HepG2 (cell line): ENCODE results near the gene PARN. TPM values are rescaled to one million over a fixed set of nuclear protein-coding genes. Genes with fewer than 3 reads are reported as not detected.

Source experiments
- DMAP1 ChIP-seq: IDR thresholded peaks from 2 replicates; pipeline ENCODE4 v1.6.1; 2016
- NFE2L2 ChIP-seq: fragments of 150-350 bp; IDR thresholded peaks from 2 replicates; pipeline ENCODE4 v1.6.1; 2014; ENCODE audit warnings: low read length
- NR1H2 ChIP-seq: sonication (generic); formaldehyde crosslinking; IDR thresholded peaks from 2 replicates; pipeline ENCODE4 v1.8.1; 2022; ENCODE audit warnings: low read depth, missing genetic modification reagents, borderline replicate concordance
- SMAD9 ChIP-seq: sonication (generic); formaldehyde crosslinking; IDR thresholded peaks from 2 replicates; pipeline ENCODE4 v1.5.1; 2020; ENCODE audit warnings: mild to moderate bottlenecking, missing genetic modification reagents
- SP2 ChIP-seq: sonication (generic); formaldehyde crosslinking; IDR thresholded peaks from 2 replicates; pipeline ENCODE4 v1.5.1; 2020; ENCODE audit warnings: mild to moderate bottlenecking, missing genetic modification reagents
- ZBTB38 ChIP-seq: sonication (generic); formaldehyde crosslinking; IDR thresholded peaks from 2 replicates; pipeline ENCODE4 v1.5.1; 2020; ENCODE audit warnings: mild to moderate bottlenecking, missing genetic modification reagents
- ZFYVE20 ChIP-seq: sonication (generic); formaldehyde crosslinking; IDR thresholded peaks from 2 replicates; pipeline ENCODE4 v1.8.0; 2023; ENCODE audit warnings: low read depth, mild to moderate bottlenecking, moderate library complexity, missing genetic modification reagents, borderline replicate concordance
- ZNF160 ChIP-seq: sonication (generic); formaldehyde crosslinking; IDR thresholded peaks from 2 replicates; pipeline ENCODE4 v1.8.0; 2022; ENCODE audit warnings: mild to moderate bottlenecking, inconsistent platforms, missing genetic modification reagents
- ZNF30 ChIP-seq: sonication (generic); formaldehyde crosslinking; IDR thresholded peaks from 2 replicates; pipeline ENCODE4 v1.5.0; 2020; ENCODE audit warnings: mild to moderate bottlenecking, missing genetic modification reagents
- ZNF33A ChIP-seq: sonication (generic); formaldehyde crosslinking; IDR thresholded peaks from 2 replicates; pipeline ENCODE4 v1.5.1; 2020; ENCODE audit warnings: missing genetic modification reagents, mild to moderate bottlenecking, moderate library complexity, borderline replicate concordance
- ZNF567 ChIP-seq: sonication (generic); formaldehyde crosslinking; IDR thresholded peaks from 2 replicates; pipeline ENCODE4 v1.8.1; 2023; ENCODE audit warnings: mild to moderate bottlenecking, missing genetic modification reagents, borderline replicate concordance
- ZNF619 ChIP-seq: sonication (generic); formaldehyde crosslinking; IDR thresholded peaks from 2 replicates; pipeline ENCODE4 v1.4.0; 2020; ENCODE audit warnings: mild to moderate bottlenecking, missing genetic modification reagents
- ZNF883 ChIP-seq: sonication (generic); formaldehyde crosslinking; IDR thresholded peaks from 2 replicates; pipeline ENCODE4 v1.5.1; 2020; ENCODE audit warnings: mild to moderate bottlenecking, missing genetic modification reagents; ENCODE audit errors: not compliant biosample characterization
- ZSCAN9 ChIP-seq: IDR thresholded peaks from 2 replicates; pipeline ENCODE4 v1.6.1; 2016; ENCODE audit warnings: borderline replicate concordance
- polyA plus RNA-seq, 8 experiments: library from polyadenylated mRNA; depleted of rRNA in 3 of 8; stranded (reverse) in 7 of 8; unstranded in 1 of 8; fragments of >200 nt; fragmentation: Illumina TruSeq in 4 of 8; extraction: Trizol in 4 of 8; gene quantifications; 2 replicates each; pipeline versions ENCODE4 v1.2.1 to v1.2.3, GENCODE V29; 2011 to 2016; ENCODE audit warnings: low read depth in 4 of 8, missing spikeins in 1 of 8, mixed read lengths in 1 of 8; ENCODE audit not compliant: insufficient read depth in 1 of 8
- total RNA-seq, 5 experiments: library from RNA; depleted of rRNA; stranded (reverse); fragments of >200 nt; fragmentation: Illumina TruSeq; extraction: Trizol; gene quantifications; 2 replicates each; pipeline ENCODE4 v1.2.3, GENCODE V29; 2016; ENCODE audit warnings: low read depth in 1 of 5
- TF ChIP-seq, protein P1 (sequence below): sonication (generic); formaldehyde crosslinking; IDR thresholded peaks from 2 replicates; pipeline ENCODE4 v1.4.0; 2020; ENCODE audit warnings: mild to moderate bottlenecking, missing genetic modification reagents
- TF ChIP-seq, protein P2 (sequence below): sonication (generic); formaldehyde crosslinking; IDR thresholded peaks from 2 replicates; pipeline ENCODE4 v1.5.1; 2020; ENCODE audit warnings: mild to moderate bottlenecking, missing genetic modification reagents, moderate library complexity
- TF ChIP-seq, protein P3 (sequence below): sonication (generic); formaldehyde crosslinking; IDR thresholded peaks from 2 replicates; pipeline ENCODE4 v1.9.0; 2021; ENCODE audit warnings: mild to moderate bottlenecking, missing genetic modification reagents
- TF ChIP-seq, protein P4 (sequence below): sonication (generic); formaldehyde crosslinking; IDR thresholded peaks from 2 replicates; pipeline ENCODE4 v1.9.0; 2021; ENCODE audit warnings: missing genetic modification reagents, mild to moderate bottlenecking, borderline replicate concordance

The PARN gene
- total and polyA plus RNA-seq, 2 of the 13 experiments (the other 11 are each of a cell fraction or from before 2014, with no cell fraction given): 13.3 to 47.6 TPM

DNA sequence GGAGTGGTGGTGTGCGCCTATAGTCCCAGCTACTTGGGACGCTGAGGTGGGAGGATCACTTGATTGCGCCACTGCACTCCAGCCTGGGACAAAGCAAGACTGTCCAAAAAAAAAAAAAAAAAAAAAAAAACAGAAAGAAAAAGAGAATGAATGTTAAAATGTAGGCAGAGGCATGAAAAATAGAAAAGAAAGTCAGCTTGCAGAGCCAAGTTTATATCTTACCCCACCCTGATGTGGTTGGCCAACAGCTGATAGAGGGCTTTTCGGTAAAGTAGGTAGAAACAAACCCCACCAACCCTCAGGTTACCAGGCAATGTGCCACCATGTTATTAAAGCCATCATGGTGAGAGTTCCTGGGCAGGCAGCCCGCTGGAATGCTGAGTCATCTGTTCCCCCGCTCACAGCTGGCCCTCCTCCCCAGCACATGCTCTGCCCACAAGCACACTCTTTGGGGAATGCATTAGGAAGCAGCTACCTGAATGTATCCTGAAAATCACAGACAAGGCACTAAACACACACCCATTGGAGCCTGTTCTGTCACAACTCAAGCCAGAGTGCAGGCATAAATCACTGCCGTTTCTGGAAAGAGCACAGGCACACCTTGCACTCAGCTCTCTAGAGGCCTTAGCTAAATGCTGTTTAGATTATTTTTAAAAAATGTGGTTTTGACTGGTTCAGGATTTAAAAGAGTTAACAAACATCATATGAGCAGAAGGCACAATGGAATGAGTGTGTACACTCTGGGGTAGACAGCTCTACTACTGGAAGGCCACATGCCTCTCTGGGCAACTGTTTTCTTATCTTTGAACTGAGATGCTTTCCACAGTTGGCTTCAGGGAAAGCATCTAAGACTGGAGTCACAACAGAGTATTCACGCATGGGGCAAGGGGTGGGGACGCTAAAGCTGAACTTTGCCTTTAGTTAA is 128.5 kb downstream of the PARN start (continued):
- TF ChIP-seq ZNF883 (peak; percentile 60), ZNF567 (CRISPR knock-in tag) (no peak), ZNF160 (CRISPR knock-in tag) (no peak), DMAP1 (CRISPR knock-in tag) (peak; percentile 90; the same call in 1 of the 2 replicates), NFE2L2 (peak; percentile 99), ZNF619 (CRISPR knock-in tag) (peak; percentile 53; the same call in 1 of the 2 replicates), NR1H2 (no peak), ZNF33A (no peak), SP2 (CRISPR knock-in tag) (no peak), ZNF30 (CRISPR knock-in tag) (no peak), SMAD9 (CRISPR knock-in tag) (no peak), ZBTB38 (peak; percentile 84), ZFYVE20 (CRISPR knock-in tag) (no peak), ZSCAN9 (CRISPR knock-in tag) (no peak; the same call in 1 of the 2 replicates)
- TF ChIP-seq, protein P1, sequence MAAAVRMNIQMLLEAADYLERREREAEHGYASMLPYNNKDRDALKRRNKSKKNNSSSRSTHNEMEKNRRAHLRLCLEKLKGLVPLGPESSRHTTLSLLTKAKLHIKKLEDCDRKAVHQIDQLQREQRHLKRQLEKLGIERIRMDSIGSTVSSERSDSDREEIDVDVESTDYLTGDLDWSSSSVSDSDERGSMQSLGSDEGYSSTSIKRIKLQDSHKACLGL (CRISPR knock-in tag): no peak; the same call in 1 of the 2 replicates
- TF ChIP-seq, protein P2, sequence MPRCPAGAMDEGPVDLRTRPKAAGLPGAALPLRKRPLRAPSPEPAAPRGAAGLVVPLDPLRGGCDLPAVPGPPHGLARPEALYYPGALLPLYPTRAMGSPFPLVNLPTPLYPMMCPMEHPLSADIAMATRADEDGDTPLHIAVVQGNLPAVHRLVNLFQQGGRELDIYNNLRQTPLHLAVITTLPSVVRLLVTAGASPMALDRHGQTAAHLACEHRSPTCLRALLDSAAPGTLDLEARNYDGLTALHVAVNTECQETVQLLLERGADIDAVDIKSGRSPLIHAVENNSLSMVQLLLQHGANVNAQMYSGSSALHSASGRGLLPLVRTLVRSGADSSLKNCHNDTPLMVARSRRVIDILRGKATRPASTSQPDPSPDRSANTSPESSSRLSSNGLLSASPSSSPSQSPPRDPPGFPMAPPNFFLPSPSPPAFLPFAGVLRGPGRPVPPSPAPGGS (CRISPR knock-in tag): no peak
- TF ChIP-seq, protein P3, sequence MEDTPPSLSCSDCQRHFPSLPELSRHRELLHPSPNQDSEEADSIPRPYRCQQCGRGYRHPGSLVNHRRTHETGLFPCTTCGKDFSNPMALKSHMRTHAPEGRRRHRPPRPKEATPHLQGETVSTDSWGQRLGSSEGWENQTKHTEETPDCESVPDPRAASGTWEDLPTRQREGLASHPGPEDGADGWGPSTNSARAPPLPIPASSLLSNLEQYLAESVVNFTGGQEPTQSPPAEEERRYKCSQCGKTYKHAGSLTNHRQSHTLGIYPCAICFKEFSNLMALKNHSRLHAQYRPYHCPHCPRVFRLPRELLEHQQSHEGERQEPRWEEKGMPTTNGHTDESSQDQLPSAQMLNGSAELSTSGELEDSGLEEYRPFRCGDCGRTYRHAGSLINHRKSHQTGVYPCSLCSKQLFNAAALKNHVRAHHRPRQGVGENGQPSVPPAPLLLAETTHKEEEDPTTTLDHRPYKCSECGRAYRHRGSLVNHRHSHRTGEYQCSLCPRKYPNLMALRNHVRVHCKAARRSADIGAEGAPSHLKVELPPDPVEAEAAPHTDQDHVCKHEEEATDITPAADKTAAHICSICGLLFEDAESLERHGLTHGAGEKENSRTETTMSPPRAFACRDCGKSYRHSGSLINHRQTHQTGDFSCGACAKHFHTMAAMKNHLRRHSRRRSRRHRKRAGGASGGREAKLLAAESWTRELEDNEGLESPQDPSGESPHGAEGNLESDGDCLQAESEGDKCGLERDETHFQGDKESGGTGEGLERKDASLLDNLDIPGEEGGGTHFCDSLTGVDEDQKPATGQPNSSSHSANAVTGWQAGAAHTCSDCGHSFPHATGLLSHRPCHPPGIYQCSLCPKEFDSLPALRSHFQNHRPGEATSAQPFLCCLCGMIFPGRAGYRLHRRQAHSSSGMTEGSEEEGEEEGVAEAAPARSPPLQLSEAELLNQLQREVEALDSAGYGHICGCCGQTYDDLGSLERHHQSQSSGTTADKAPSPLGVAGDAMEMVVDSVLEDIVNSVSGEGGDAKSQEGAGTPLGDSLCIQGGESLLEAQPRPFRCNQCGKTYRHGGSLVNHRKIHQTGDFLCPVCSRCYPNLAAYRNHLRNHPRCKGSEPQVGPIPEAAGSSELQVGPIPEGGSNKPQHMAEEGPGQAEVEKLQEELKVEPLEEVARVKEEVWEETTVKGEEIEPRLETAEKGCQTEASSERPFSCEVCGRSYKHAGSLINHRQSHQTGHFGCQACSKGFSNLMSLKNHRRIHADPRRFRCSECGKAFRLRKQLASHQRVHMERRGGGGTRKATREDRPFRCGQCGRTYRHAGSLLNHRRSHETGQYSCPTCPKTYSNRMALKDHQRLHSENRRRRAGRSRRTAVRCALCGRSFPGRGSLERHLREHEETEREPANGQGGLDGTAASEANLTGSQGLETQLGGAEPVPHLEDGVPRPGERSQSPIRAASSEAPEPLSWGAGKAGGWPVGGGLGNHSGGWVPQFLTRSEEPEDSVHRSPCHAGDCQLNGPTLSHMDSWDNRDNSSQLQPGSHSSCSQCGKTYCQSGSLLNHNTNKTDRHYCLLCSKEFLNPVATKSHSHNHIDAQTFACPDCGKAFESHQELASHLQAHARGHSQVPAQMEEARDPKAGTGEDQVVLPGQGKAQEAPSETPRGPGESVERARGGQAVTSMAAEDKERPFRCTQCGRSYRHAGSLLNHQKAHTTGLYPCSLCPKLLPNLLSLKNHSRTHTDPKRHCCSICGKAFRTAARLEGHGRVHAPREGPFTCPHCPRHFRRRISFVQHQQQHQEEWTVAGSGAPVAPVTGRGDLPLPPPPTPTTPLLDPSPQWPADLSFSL (CRISPR knock-in tag): no peak
- TF ChIP-seq, protein P4, sequence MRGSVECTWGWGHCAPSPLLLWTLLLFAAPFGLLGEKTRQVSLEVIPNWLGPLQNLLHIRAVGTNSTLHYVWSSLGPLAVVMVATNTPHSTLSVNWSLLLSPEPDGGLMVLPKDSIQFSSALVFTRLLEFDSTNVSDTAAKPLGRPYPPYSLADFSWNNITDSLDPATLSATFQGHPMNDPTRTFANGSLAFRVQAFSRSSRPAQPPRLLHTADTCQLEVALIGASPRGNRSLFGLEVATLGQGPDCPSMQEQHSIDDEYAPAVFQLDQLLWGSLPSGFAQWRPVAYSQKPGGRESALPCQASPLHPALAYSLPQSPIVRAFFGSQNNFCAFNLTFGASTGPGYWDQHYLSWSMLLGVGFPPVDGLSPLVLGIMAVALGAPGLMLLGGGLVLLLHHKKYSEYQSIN: no peak
